H1 (cell line): ENCODE results near the gene KIF11. TPM values are rescaled to one million over a fixed set of nuclear protein-coding genes. Genes with fewer than 3 reads are reported as not detected.

ENCODE experiments used
- SIN3A ChIP-seq, 2 experiments: IDR thresholded peaks in 1 of 2; conservative IDR thresholded peaks in 1 of 2; 2 replicates each; pipeline ENCODE4 v1.6.1; 2011 to 2012; ENCODE audit warnings: low read length in 2 of 2, improper control_type of control experiment in 1 of 2, low read depth in 1 of 2, mild to moderate bottlenecking in 1 of 2
- SRF ChIP-seq: IDR thresholded peaks from 2 replicates; pipeline ENCODE4 v1.6.1; 2011; ENCODE audit warnings: mild to moderate bottlenecking, low read depth, low read length, moderate library complexity
- polyA plus RNA-seq, 7 experiments: library from polyadenylated mRNA; depleted of rRNA in 3 of 7; stranded (reverse) in 5 of 7; unstranded in 2 of 7; fragments of >200 nt in 5 of 7; fragments of 200-250 nt in 2 of 7; gene quantifications; 1 replicate in 5 of 7; 2 replicates in 1 of 7; 4 replicates in 1 of 7; pipeline versions ENCODE4 v1.2.1 to v1.2.3, GENCODE V29; 2011 to 2013; ENCODE audit warnings: missing spikeins in 2 of 7, mixed read lengths in 2 of 7
- total RNA-seq: library from RNA; stranded (reverse); fragmentation: NEBNext Ultra II Directional; extraction: Animal tissue kit (Norgen Biotek cat#: 25700); gene quantifications from 2 replicates; pipeline ENCODE4 v1.2.1, GENCODE V29; 2021
- TF ChIP-seq, protein P1 (sequence below): IDR thresholded peaks from 2 replicates; pipeline ENCODE4 v1.6.1; 2011; ENCODE audit warnings: low read length, improper control_type of control experiment

Gene KIF11
- total and polyA plus RNA-seq, 2 of the 8 experiments (the other 6 are each of a cell fraction or from before 2014, with no cell fraction given): 11.1 to 59.2 TPM

DNA sequence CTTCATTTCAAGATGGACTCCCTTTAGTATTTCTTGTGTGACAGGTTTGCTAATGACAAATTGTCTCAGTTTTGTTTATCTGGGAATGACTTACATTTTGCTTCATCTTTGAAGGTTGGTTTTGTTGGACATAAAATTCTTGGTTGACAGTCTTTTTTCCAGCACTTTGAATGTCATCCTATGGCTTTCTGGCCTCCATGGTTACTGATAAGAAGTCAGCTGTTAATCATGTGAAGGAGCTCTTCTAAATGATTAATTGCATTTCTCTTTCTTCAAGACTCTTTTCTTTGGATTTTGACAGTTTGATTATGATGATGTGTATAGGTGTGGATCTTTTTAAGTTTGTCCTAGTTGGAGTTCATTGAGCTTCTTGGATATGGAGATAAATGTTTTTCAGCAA is 69.9 kb downstream of the KIF11 start (continued):
- TF ChIP-seq, protein P1, sequence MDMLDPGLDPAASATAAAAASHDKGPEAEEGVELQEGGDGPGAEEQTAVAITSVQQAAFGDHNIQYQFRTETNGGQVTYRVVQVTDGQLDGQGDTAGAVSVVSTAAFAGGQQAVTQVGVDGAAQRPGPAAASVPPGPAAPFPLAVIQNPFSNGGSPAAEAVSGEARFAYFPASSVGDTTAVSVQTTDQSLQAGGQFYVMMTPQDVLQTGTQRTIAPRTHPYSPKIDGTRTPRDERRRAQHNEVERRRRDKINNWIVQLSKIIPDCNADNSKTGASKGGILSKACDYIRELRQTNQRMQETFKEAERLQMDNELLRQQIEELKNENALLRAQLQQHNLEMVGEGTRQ: no peak
- no peak for TF ChIP-seq SIN3A (conservative IDR thresholded peaks at IDR 0.05 in 1 of 2, IDR thresholded peaks at IDR 0.05 in 1 of 2; ENCODE audit: low read depth in 1 of 2, low read length in 2 of 2)
- no peak for TF ChIP-seq SRF
